GM12892 (cell line): ENCODE data around the gene ATP8A2.

Experiments used
- DNase-seq: peaks from one replicate; pipeline ENCODE4 v3.0.0; 2011; ENCODE audit not compliant: insufficient read length
- FAIRE-seq: peaks from 2 replicates; lab custom pipeline; 2011; peaks lifted over from hg19 to GRCh38; lab: Jason Lieb, UNC
- POLR2A ChIP-seq: IDR thresholded peaks from 2 replicates; pipeline ENCODE4 v1.6.1; 2011; ENCODE audit warnings: low read depth, low read length, control low read depth
- POLR2AphosphoS5 ChIP-seq: IDR thresholded peaks from 2 replicates; pipeline ENCODE4 v1.6.1; 2011; ENCODE audit warnings: low read depth, low read length, control low read depth
- TAF1 ChIP-seq: IDR thresholded peaks from 2 replicates; pipeline ENCODE4 v1.6.1; 2011; ENCODE audit warnings: low read depth, mild to moderate bottlenecking, control low read depth, low read length, borderline replicate concordance

ATP8A2 gene

GRCh38 chr13:25847145-25847544 is 475.4 kb downstream of the ATP8A2 start:
- FAIRE-seq (no peak), DNase-seq (no peak)
- TF ChIP-seq POLR2A (no peak), TAF1 (no peak), POLR2AphosphoS5 (no peak)

GRCh38 chr13:25847635-25848626 is 476.2 kb downstream of the ATP8A2 start:
- DNase-seq (no peak), FAIRE-seq (peak; percentile 44)
- no peak for TF ChIP-seq POLR2A
- no peak for TF ChIP-seq POLR2AphosphoS5
- TF ChIP-seq TAF1 = no peak

- FAIRE-seq = no peak
- no peak for TF ChIP-seq POLR2A
- no peak for DNase-seq
Measured at GRCh38 chr13:25848812-25849745, 477.3 kb downstream of the ATP8A2 start.

GRCh38 chr13:25857830-25858229 is 486.1 kb downstream of the ATP8A2 start:
- no peak for DNase-seq
- TF ChIP-seq POLR2A = no peak
- TF ChIP-seq TAF1 = no peak
- no peak for TF ChIP-seq POLR2AphosphoS5
- no peak for FAIRE-seq

- FAIRE-seq (no peak), DNase-seq (no peak)
- no peak for TF ChIP-seq POLR2A
- TF ChIP-seq TAF1 = no peak
- no peak for TF ChIP-seq POLR2AphosphoS5
Measured at GRCh38 chr13:25859528-25859927, 487.8 kb downstream of the ATP8A2 start.

- FAIRE-seq (no peak), DNase-seq (no peak)
- no peak for TF ChIP-seq TAF1
- TF ChIP-seq POLR2A = no peak
- no peak for TF ChIP-seq POLR2AphosphoS5
Measured at GRCh38 chr13:25860265-25860664, 488.5 kb downstream of the ATP8A2 start.

GRCh38 chr13:25860862-25861261 is 489.1 kb downstream of the ATP8A2 start:
- TF ChIP-seq POLR2AphosphoS5 (no peak), TAF1 (no peak), POLR2A (no peak)
- no peak for DNase-seq

GRCh38 chr13:25862156-25862555 is 490.4 kb downstream of the ATP8A2 start:
- DNase-seq (no peak), FAIRE-seq (no peak)
- TF ChIP-seq POLR2A (no peak), POLR2AphosphoS5 (no peak), TAF1 (no peak)

More at GRCh38 chr13:25860862-25861261, 489.1 kb downstream of the ATP8A2 start:
- FAIRE-seq = no peak

GRCh38 chr13:25864116-25864515 is 492.3 kb downstream of the ATP8A2 start:
- TF ChIP-seq POLR2AphosphoS5 (no peak), POLR2A (no peak), TAF1 (no peak)
- FAIRE-seq = no peak
- no peak for DNase-seq

GRCh38 chr13:25864936-25865335 is 493.2 kb downstream of the ATP8A2 start:
- TF ChIP-seq POLR2AphosphoS5 = no peak
- no peak for FAIRE-seq
- DNase-seq = no peak

GRCh38 chr13:25865391-25865790 is 493.6 kb downstream of the ATP8A2 start:
- DNase-seq = no peak
- TF ChIP-seq POLR2A = no peak
- TF ChIP-seq TAF1 = no peak
- TF ChIP-seq POLR2AphosphoS5 = no peak
- no peak for FAIRE-seq

- DNase-seq (no peak), FAIRE-seq (no peak)
- TF ChIP-seq TAF1 (no peak), POLR2AphosphoS5 (no peak), POLR2A (no peak)
Measured at GRCh38 chr13:25867038-25867437, 495.3 kb downstream of the ATP8A2 start.
